ENCODE results near the gene FBN2. TPM values are rescaled to one million over a fixed set of nuclear protein-coding genes. Genes with fewer than 3 reads are reported as not detected.

Gene FBN2
- total RNA-seq, 2 experiments from 2014 or later: not detected

GRCh38 chr5:128271071-128271470, 267.0 kb downstream of the FBN2 start:
- no peak for DNase-seq
- H3K9me3 Mint-ChIP-seq: peaks cover 2% of the 10 kb centered on the region
- no peaks in the 10 kb centered on the region for H3K36me3 Mint-ChIP-seq
- peaks cover 9% of the 10 kb centered on the region for H3K27me3 Mint-ChIP-seq
- H3K4me1 Mint-ChIP-seq: no peaks in the 10 kb centered on the region
- H3K27ac Mint-ChIP-seq: no peak overlapping the region
- H3K4me3 Mint-ChIP-seq: no peak overlapping the region

- Mint-ChIP-seq H3K36me3 (no peaks in the 10 kb centered on the region), H3K27me3 (peaks cover 14% of the 10 kb centered on the region), H3K4me3 (no peak overlapping the region), H3K4me1 (no peaks in the 10 kb centered on the region), H3K9me3 (peaks cover 2% of the 10 kb centered on the region), H3K27ac (no peak overlapping the region)
- DNase-seq: no peak
Observed at GRCh38 chr5:128264564-128265360, 273.3 kb downstream of the FBN2 start.

GRCh38 chr5:128263357-128263756, 274.7 kb downstream of the FBN2 start:
- Mint-ChIP-seq H3K27ac (no peak overlapping the region), H3K4me3 (no peak overlapping the region), H3K9me3 (peaks cover 2% of the 10 kb centered on the region), H3K4me1 (no peaks in the 10 kb centered on the region), H3K27me3 (peaks cover 14% of the 10 kb centered on the region), H3K36me3 (no peaks in the 10 kb centered on the region)
- DNase-seq: no peak

- Mint-ChIP-seq H3K27me3 (peaks cover 10% of the 10 kb centered on the region), H3K4me1 (no peaks in the 10 kb centered on the region), H3K36me3 (no peaks in the 10 kb centered on the region), H3K4me3 (no peak overlapping the region), H3K27ac (no peak overlapping the region), H3K9me3 (peaks cover 2% of the 10 kb centered on the region)
- DNase-seq: no peak
Observed at GRCh38 chr5:128262911-128263310, 275.1 kb downstream of the FBN2 start.

- H3K27me3 Mint-ChIP-seq: peaks cover 4% of the 10 kb centered on the region
- no peak for DNase-seq
- no peak overlapping the region for H3K27ac Mint-ChIP-seq
- no peaks in the 10 kb centered on the region for H3K9me3 Mint-ChIP-seq
- H3K4me3 Mint-ChIP-seq: no peak overlapping the region
- no peaks in the 10 kb centered on the region for H3K4me1 Mint-ChIP-seq
- H3K36me3 Mint-ChIP-seq: no peaks in the 10 kb centered on the region
Observed at GRCh38 chr5:128259607-128260021, 278.4 kb downstream of the FBN2 start.

- no peaks in the 10 kb centered on the region for H3K4me1 Mint-ChIP-seq
- DNase-seq: no peak
- H3K9me3 Mint-ChIP-seq: no peaks in the 10 kb centered on the region
- peaks cover 4% of the 10 kb centered on the region for H3K27me3 Mint-ChIP-seq
- H3K27ac Mint-ChIP-seq: no peak overlapping the region
- H3K36me3 Mint-ChIP-seq: no peaks in the 10 kb centered on the region
- no peak overlapping the region for H3K4me3 Mint-ChIP-seq
Observed at GRCh38 chr5:128258372-128258771, 279.7 kb downstream of the FBN2 start.

- H3K36me3 Mint-ChIP-seq: no peaks in the 10 kb centered on the region
- no peak for DNase-seq
Observed at GRCh38 chr5:128257076-128257475, 281.0 kb downstream of the FBN2 start.

GRCh38 chr5:128254789-128255188, 283.3 kb downstream of the FBN2 start:
- no peak overlapping the region for H3K4me3 Mint-ChIP-seq
- no peaks in the 10 kb centered on the region for H3K9me3 Mint-ChIP-seq
- no peaks in the 10 kb centered on the region for H3K27me3 Mint-ChIP-seq
- H3K36me3 Mint-ChIP-seq: no peaks in the 10 kb centered on the region
- no peak for DNase-seq
- no peaks in the 10 kb centered on the region for H3K4me1 Mint-ChIP-seq
- no peak overlapping the region for H3K27ac Mint-ChIP-seq

More at GRCh38 chr5:128257076-128257475, 281.0 kb downstream of the FBN2 start:
- H3K4me3 Mint-ChIP-seq: no peak overlapping the region
- no peaks in the 10 kb centered on the region for H3K4me1 Mint-ChIP-seq
- no peaks in the 10 kb centered on the region for H3K27me3 Mint-ChIP-seq
- no peaks in the 10 kb centered on the region for H3K9me3 Mint-ChIP-seq
- no peak overlapping the region for H3K27ac Mint-ChIP-seq

- DNase-seq: no peak
- H3K36me3 Mint-ChIP-seq: no peaks in the 10 kb centered on the region
- no peak overlapping the region for H3K27ac Mint-ChIP-seq
Observed at GRCh38 chr5:128253880-128254279, 284.2 kb downstream of the FBN2 start.

GRCh38 chr5:128253161-128253560, 284.9 kb downstream of the FBN2 start:
- no peaks in the 10 kb centered on the region for H3K36me3 Mint-ChIP-seq
- no peaks in the 10 kb centered on the region for H3K9me3 Mint-ChIP-seq
- H3K27ac Mint-ChIP-seq: no peak overlapping the region
- H3K4me1 Mint-ChIP-seq: no peaks in the 10 kb centered on the region
- no peak overlapping the region for H3K4me3 Mint-ChIP-seq
- no peaks in the 10 kb centered on the region for H3K27me3 Mint-ChIP-seq
- DNase-seq: no peak

More at GRCh38 chr5:128253880-128254279, 284.2 kb downstream of the FBN2 start:
- Mint-ChIP-seq H3K27me3 (no peaks in the 10 kb centered on the region), H3K4me1 (no peaks in the 10 kb centered on the region), H3K4me3 (no peak overlapping the region), H3K9me3 (no peaks in the 10 kb centered on the region)

- no peaks in the 10 kb centered on the region for H3K4me1 Mint-ChIP-seq
- H3K36me3 Mint-ChIP-seq: no peaks in the 10 kb centered on the region
- H3K4me3 Mint-ChIP-seq: no peak overlapping the region
- no peak overlapping the region for H3K27ac Mint-ChIP-seq
- H3K9me3 Mint-ChIP-seq: no peaks in the 10 kb centered on the region
- H3K27me3 Mint-ChIP-seq: no peaks in the 10 kb centered on the region
- DNase-seq: no peak
Observed at GRCh38 chr5:128252756-128253155, 285.3 kb downstream of the FBN2 start.

GRCh38 chr5:128252196-128252595, 285.8 kb downstream of the FBN2 start:
- Mint-ChIP-seq H3K9me3 (no peaks in the 10 kb centered on the region), H3K4me3 (no peak overlapping the region), H3K27me3 (no peaks in the 10 kb centered on the region), H3K27ac (no peak overlapping the region), H3K36me3 (no peaks in the 10 kb centered on the region), H3K4me1 (no peaks in the 10 kb centered on the region)
- no peak for DNase-seq

- Mint-ChIP-seq H3K9me3 (no peaks in the 10 kb centered on the region), H3K27me3 (peaks cover 3% of the 10 kb centered on the region), H3K4me3 (no peak overlapping the region), H3K36me3 (no peaks in the 10 kb centered on the region), H3K27ac (no peak overlapping the region), H3K4me1 (no peaks in the 10 kb centered on the region)
- no peak for DNase-seq
Observed at GRCh38 chr5:128245974-128246373, 292.1 kb downstream of the FBN2 start.

GRCh38 chr5:128243958-128244582, 294.0 kb downstream of the FBN2 start:
- H3K4me3 Mint-ChIP-seq: no peak overlapping the region
- H3K4me1 Mint-ChIP-seq: no peaks in the 10 kb centered on the region
- DNase-seq: no peak
- no peak overlapping the region for H3K27ac Mint-ChIP-seq
- no peaks in the 10 kb centered on the region for H3K9me3 Mint-ChIP-seq
- peaks cover 5% of the 10 kb centered on the region for H3K27me3 Mint-ChIP-seq
- no peaks in the 10 kb centered on the region for H3K36me3 Mint-ChIP-seq

GRCh38 chr5:128241051-128241695, 296.9 kb downstream of the FBN2 start:
- Mint-ChIP-seq H3K36me3 (no peaks in the 10 kb centered on the region), H3K27me3 (peaks cover 16% of the 10 kb centered on the region), H3K4me1 (no peaks in the 10 kb centered on the region), H3K27ac (no peak overlapping the region), H3K9me3 (no peaks in the 10 kb centered on the region), H3K4me3 (no peak overlapping the region)
- no peak for DNase-seq

Measured in activated naive CD8-positive, alpha-beta T cell treated with anti-CD3 and anti-CD28 coated beads for 36 hours (primary cell).